ENCODE results near the gene PTGIS. TPM values are rescaled to one million over a fixed set of nuclear protein-coding genes. Genes with fewer than 3 reads are reported as not detected.

Gene PTGIS
- total RNA-seq, 1 donor from 2014 or later, result 12.2 TPM

GRCh38 chr20:49559411-49560081 is 8.4 kb downstream of the PTGIS start:
- DNase-seq (ENCODE audit: low spot score), result no peak
- peaks cover 8% of the 10 kb centered on the region for H3K36me3 Mint-ChIP-seq (ENCODE audit: low read depth, unreplicated experiment)
- H3K9me3 Mint-ChIP-seq (ENCODE audit: unreplicated experiment), result no peaks in the 10 kb centered on the region
- no peak for TF ChIP-seq CTCF (IDR thresholded peaks at IDR 0.05; ENCODE audit: unreplicated experiment)
- H3K4me3 Mint-ChIP-seq (ENCODE audit: unreplicated experiment), result no peak overlapping the region
- peaks cover 5% of the 10 kb centered on the region for H3K27me3 Mint-ChIP-seq (ENCODE audit: unreplicated experiment)
- no peak overlapping the region for H3K27ac Mint-ChIP-seq (ENCODE audit: unreplicated experiment)
- peaks cover 20% of the 10 kb centered on the region for H3K4me1 Mint-ChIP-seq (ENCODE audit: unreplicated experiment)

DNA sequence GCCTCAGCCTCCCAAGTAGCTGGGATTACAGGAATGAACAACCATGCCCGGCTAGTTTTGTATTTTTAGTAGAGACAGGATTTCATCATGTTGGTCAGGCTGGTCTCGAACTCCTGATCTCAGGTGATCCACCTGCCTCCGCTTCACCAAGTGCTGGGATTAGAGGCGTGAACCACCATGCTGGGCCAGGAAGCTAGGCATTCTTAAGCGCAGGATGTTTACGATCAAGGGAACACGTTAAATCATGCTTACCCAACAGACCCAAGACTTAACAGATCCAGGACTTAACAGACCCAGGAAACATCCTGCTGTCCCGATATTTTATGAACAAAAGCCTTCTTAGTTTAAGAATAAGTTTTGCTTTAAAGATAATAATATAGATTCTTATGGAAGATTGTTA is 9.1 kb downstream of the PTGIS start:
- TF ChIP-seq CTCF (IDR thresholded peaks at IDR 0.05; ENCODE audit: unreplicated experiment), result no peak
- Mint-ChIP-seq H3K27me3 (ENCODE audit: unreplicated experiment) (peaks cover 5% of the 10 kb centered on the region), H3K4me3 (ENCODE audit: unreplicated experiment) (no peak overlapping the region), H3K36me3 (ENCODE audit: low read depth, unreplicated experiment) (peaks cover 8% of the 10 kb centered on the region), H3K9me3 (ENCODE audit: unreplicated experiment) (no peaks in the 10 kb centered on the region), H3K4me1 (ENCODE audit: unreplicated experiment) (peaks cover 20% of the 10 kb centered on the region), H3K27ac (ENCODE audit: unreplicated experiment) (no peak overlapping the region)
- DNase-seq (ENCODE audit: low spot score), result no peak

DNA sequence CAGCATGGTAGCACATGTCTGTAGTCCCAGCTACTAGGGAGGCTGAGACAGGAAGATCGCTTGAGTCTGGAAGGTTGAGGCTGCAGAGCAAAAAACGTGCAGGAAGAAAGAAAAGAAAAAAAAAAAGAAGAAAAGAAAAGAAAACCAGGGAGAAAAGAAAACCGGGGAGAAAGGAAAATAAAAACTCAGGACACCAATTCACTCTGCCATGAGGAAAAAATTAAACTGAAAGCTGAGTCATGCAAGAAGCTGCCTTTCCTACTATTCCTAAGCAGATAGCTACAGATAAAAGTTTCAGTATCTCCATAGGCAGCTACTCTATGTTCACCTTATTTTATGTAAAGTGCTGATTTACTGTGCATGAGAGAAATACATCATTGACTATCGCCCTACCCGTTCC is 10.5 kb downstream of the PTGIS start:
- Mint-ChIP-seq H3K27me3 (ENCODE audit: unreplicated experiment) (peaks cover 2% of the 10 kb centered on the region), H3K36me3 (ENCODE audit: low read depth, unreplicated experiment) (peaks cover 8% of the 10 kb centered on the region), H3K4me3 (ENCODE audit: unreplicated experiment) (no peak overlapping the region), H3K9me3 (ENCODE audit: unreplicated experiment) (no peaks in the 10 kb centered on the region), H3K4me1 (ENCODE audit: unreplicated experiment) (peaks cover 16% of the 10 kb centered on the region), H3K27ac (ENCODE audit: unreplicated experiment) (no peak overlapping the region)
- no peak for DNase-seq (ENCODE audit: low spot score)
- TF ChIP-seq CTCF (IDR thresholded peaks at IDR 0.05; ENCODE audit: unreplicated experiment), result no peak

DNA sequence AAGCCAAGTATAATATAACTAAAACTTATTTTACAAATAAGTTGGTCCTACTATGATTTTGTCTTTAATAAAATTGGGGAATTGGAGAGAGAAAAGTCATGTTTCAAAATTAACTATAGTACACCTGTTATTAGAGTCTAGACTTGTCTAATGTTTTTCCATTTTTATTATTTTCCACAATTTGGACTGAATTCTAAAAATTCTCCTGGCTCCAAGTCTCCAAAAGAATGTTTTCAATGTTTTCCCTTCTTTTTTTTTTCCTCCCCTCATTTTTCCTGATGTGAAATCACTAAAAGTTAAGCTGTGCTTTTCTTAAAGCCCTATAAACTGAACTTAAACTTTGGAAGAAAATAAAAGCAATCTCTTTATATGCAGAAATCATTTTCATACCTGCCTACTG is 11.3 kb downstream of the PTGIS start:
- peaks cover 8% of the 10 kb centered on the region for H3K4me1 Mint-ChIP-seq (ENCODE audit: unreplicated experiment)
- TF ChIP-seq CTCF (IDR thresholded peaks at IDR 0.05; ENCODE audit: unreplicated experiment), result no peak
- H3K36me3 Mint-ChIP-seq (ENCODE audit: low read depth, unreplicated experiment), result peaks cover 8% of the 10 kb centered on the region

DNA sequence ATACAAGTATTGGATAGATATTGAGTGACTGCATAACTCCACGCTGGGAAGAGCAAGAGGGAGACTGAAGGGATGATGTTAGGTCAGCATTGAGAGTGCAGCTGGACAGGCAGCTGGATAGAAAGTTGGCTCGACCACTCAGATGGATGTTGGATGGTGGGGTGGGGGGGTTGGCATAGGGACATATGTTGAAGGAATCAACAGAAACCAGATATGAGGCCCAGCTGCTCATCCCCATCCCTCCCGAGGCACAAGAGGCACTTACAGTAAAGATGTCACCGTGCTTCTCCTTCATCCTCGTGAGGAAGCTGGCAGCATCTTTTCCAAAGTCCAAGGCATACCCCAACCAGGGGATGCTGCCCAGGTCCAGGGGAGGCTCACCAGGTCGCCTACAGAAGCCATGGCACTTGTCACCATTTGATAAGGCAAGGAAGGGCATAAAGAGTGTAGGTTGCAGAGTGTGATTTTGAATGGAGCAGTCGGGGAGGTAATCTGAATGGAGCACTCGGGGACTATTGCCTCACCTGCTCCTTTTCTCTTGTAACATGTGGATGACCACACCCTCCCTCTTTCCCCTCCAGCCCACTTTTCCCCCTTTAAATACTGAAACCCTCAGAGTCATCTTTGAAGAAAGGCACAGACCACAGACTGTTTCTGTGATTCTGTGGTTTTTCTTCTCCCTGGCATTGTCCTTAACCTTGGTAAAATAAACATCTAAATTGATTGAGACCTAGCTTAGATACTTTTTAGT is 18.0 kb downstream of the PTGIS start:
- TF ChIP-seq CTCF (IDR thresholded peaks at IDR 0.05; ENCODE audit: unreplicated experiment), result no peak
- H3K4me3 Mint-ChIP-seq (ENCODE audit: unreplicated experiment), result no peak overlapping the region
- no peaks in the 10 kb centered on the region for H3K4me1 Mint-ChIP-seq (ENCODE audit: unreplicated experiment)
- no peaks in the 10 kb centered on the region for H3K27me3 Mint-ChIP-seq (ENCODE audit: unreplicated experiment)
- H3K27ac Mint-ChIP-seq (ENCODE audit: unreplicated experiment), result no peak overlapping the region
- H3K36me3 Mint-ChIP-seq (ENCODE audit: low read depth, unreplicated experiment), result no peaks in the 10 kb centered on the region
- H3K9me3 Mint-ChIP-seq (ENCODE audit: unreplicated experiment), result no peaks in the 10 kb centered on the region
- no peak for DNase-seq (ENCODE audit: low spot score)

More for the DNA sequence above, 11.3 kb downstream of the PTGIS start:
- H3K27ac Mint-ChIP-seq (ENCODE audit: unreplicated experiment), result no peak overlapping the region
- no peak overlapping the region for H3K4me3 Mint-ChIP-seq (ENCODE audit: unreplicated experiment)
- no peak for DNase-seq (ENCODE audit: low spot score)
- H3K27me3 Mint-ChIP-seq (ENCODE audit: unreplicated experiment), result peaks cover 2% of the 10 kb centered on the region
- no peaks in the 10 kb centered on the region for H3K9me3 Mint-ChIP-seq (ENCODE audit: unreplicated experiment)
